SK-N-SH (cell line): ENCODE data around the gene LMO4. TPM values are rescaled to one million over a fixed set of nuclear protein-coding genes. Genes with fewer than 3 reads are reported as not detected.

ENCODE experiments used
- CTCF ChIA-PET: fragments of 300-600, 350-600 bp; formaldehyde crosslinking; extraction: SDS; loops from one replicate; lab custom pipeline; 2021; lab: Yijun Ruan, JAX
- POLR2A ChIA-PET: fragments of 350-600 bp; sonication (Branson Sonifier 250); formaldehyde crosslinking; extraction: SDS; loops from one replicate; lab custom pipeline; 2020; ENCODE audit warnings: antibody characterized with exemption, inconsistent platforms; lab: Yijun Ruan, JAX
- DNase-seq: peaks from one replicate; pipeline ENCODE4 v3.0.0; 2012
- H2AFZ ChIP-seq: fragments of 200-600 bp; sonication (generic); 2 replicates; pipeline ENCODE4 v1.8.1; 2016; ENCODE audit warnings: antibody characterized with exemption, mild to moderate bottlenecking, low read depth
- H3F3A ChIP-seq: fragments of 200-600 bp; sonication (generic); replicated peaks from 2 replicates; pipeline ENCODE3; 2016; ENCODE audit warnings: antibody characterized with exemption, mild to moderate bottlenecking; ENCODE audit not compliant: insufficient read depth
- H3K27ac ChIP-seq, 2 experiments: fragments of 200-500 bp in 1 of 2; fragments of 200-600 bp in 1 of 2; sonication (Bioruptor generic) in 1 of 2; sonication (generic), shearing (Covaris generic) in 1 of 2; 2 replicates each; pipeline versions ENCODE4 v1.5.1 to v1.6.1; 2014 to 2016; ENCODE audit warnings: low read depth in 2 of 2, inconsistent platforms in 1 of 2, low read length in 1 of 2, mild to moderate bottlenecking in 1 of 2, mixed read lengths in 1 of 2
- H3K27me3 ChIP-seq: fragments of 200-600 bp; sonication (generic), shearing (Covaris generic); 2 replicates; pipeline ENCODE4 v1.6.1; 2016; ENCODE audit warnings: mixed run types; ENCODE audit not compliant: insufficient read depth
- H3K36me3 ChIP-seq, 2 experiments: fragments of 200-500 bp in 1 of 2; fragments of 200-600 bp in 1 of 2; sonication (Bioruptor generic) in 1 of 2; sonication (generic) in 1 of 2; replicated peaks in 1 of 2; 2 replicates each; pipeline versions ENCODE3 to v1.5.1; 2014 to 2016; ENCODE audit warnings: low read length in 1 of 2, mild to moderate bottlenecking in 1 of 2; ENCODE audit not compliant: insufficient read depth in 2 of 2, control insufficient read depth in 1 of 2
- H3K4me1 ChIP-seq, 2 experiments: fragments of 200-500 bp in 1 of 2; fragments of 200-600 bp in 1 of 2; sonication (Bioruptor generic) in 1 of 2; sonication (generic), shearing (Covaris generic) in 1 of 2; 2 replicates each; pipeline versions ENCODE4 v1.5.1 to v1.6.1; 2014 to 2016; ENCODE audit warnings: low read depth in 1 of 2, low read length in 1 of 2, mixed run types in 1 of 2; ENCODE audit not compliant: insufficient read depth in 2 of 2, control insufficient read depth in 1 of 2
- H3K4me2 ChIP-seq: fragments of 200-600 bp; sonication (generic), shearing (Covaris generic); 2 replicates; pipeline ENCODE4 v1.6.1; 2017; ENCODE audit warnings: mixed run types
- H3K4me3 ChIP-seq, 2 experiments: fragments of 200-500 bp in 1 of 2; fragments of 200-600 bp in 1 of 2; sonication (Bioruptor generic) in 1 of 2; sonication (generic), shearing (Covaris generic) in 1 of 2; 2 replicates each; pipeline versions ENCODE4 v1.5.1 to v1.8.1; 2014 to 2016; ENCODE audit warnings: low read depth in 2 of 2, inconsistent platforms in 1 of 2, low read length in 1 of 2, mild to moderate bottlenecking in 1 of 2, mixed read lengths in 1 of 2, moderate library complexity in 1 of 2
- H3K79me2 ChIP-seq: fragments of 200-600 bp; sonication (generic); 2 replicates; pipeline ENCODE4 v1.8.1; 2017; ENCODE audit warnings: mild to moderate bottlenecking; ENCODE audit not compliant: insufficient read depth
- H3K9ac ChIP-seq: fragments of 200-600 bp; sonication (generic); 2 replicates; pipeline ENCODE4 v1.6.1; 2017; ENCODE audit warnings: mixed run types
- H3K9me2 ChIP-seq: fragments of 200-600 bp; sonication (generic); 2 replicates; pipeline ENCODE4 v1.6.1; 2017; ENCODE audit warnings: mixed run types
- H3K9me3 ChIP-seq: fragments of 200-600 bp; sonication (generic); 2 replicates; pipeline ENCODE4 v1.6.1; 2017; ENCODE audit warnings: mixed run types, mild to moderate bottlenecking, moderate library complexity
- H4K20me1 ChIP-seq: fragments of 200-600 bp; sonication (generic); 2 replicates; pipeline ENCODE4 v1.6.1; 2017; ENCODE audit warnings: mild to moderate bottlenecking, mixed run types; ENCODE audit not compliant: insufficient read depth
- CHD2 ChIP-seq: fragments of 150-350 bp; IDR thresholded peaks from 2 replicates; pipeline ENCODE4 v1.6.1; 2018; ENCODE audit warnings: low read length; ENCODE audit not compliant: partially characterized antibody
- CTCF ChIP-seq: fragments of 200-600 bp; sonication (generic); IDR thresholded peaks from 2 replicates; pipeline ENCODE4 v1.6.1; 2017; ENCODE audit warnings: antibody characterized with exemption, mild to moderate bottlenecking, moderate library complexity
- EP300 ChIP-seq, 2 experiments: IDR thresholded peaks; 2 replicates each; pipeline versions ENCODE4 v1.4.0 to v1.6.1; 2012; ENCODE audit warnings: borderline replicate concordance in 1 of 2, low read depth in 1 of 2, low read length in 1 of 2
- EZH2phosphoT487 ChIP-seq: fragments of 200-600 bp; sonication (generic); IDR thresholded peaks from 2 replicates; pipeline ENCODE4 v1.6.1; 2017; ENCODE audit warnings: low read depth, mixed run types, mild to moderate bottlenecking, antibody characterized with exemption, moderate library complexity, borderline replicate concordance
- FOSL2 ChIP-seq: IDR thresholded peaks from 2 replicates; pipeline ENCODE4 v1.4.0; 2012; ENCODE audit warnings: low read depth, mild to moderate bottlenecking, moderate library complexity, borderline replicate concordance
- FOXJ3 ChIP-seq: sonication (generic); formaldehyde crosslinking; IDR thresholded peaks from 2 replicates; pipeline ENCODE4 v1.5.1; 2020; ENCODE audit warnings: mild to moderate bottlenecking, missing genetic modification reagents
- GABPA ChIP-seq: IDR thresholded peaks from 2 replicates; pipeline ENCODE4 v1.4.0; 2012; ENCODE audit warnings: low read depth, mild to moderate bottlenecking
- IRF3 ChIP-seq: fragments of 150-350 bp; IDR thresholded peaks from 2 replicates; pipeline ENCODE4 v1.6.1; 2016; ENCODE audit warnings: mild to moderate bottlenecking, low read depth, low read length
- MEF2A ChIP-seq: IDR thresholded peaks from 2 replicates; pipeline ENCODE4 v1.4.0; 2012; ENCODE audit warnings: low read depth, borderline replicate concordance
- MXI1 ChIP-seq: IDR thresholded peaks from 2 replicates; pipeline ENCODE4 v1.6.1; 2012; ENCODE audit warnings: mild to moderate bottlenecking, low read depth, low read length, improper control_type of control experiment
- PBX3 ChIP-seq: IDR thresholded peaks from 2 replicates; pipeline ENCODE4; 2012
- POLR2AphosphoS5 ChIP-seq: IDR thresholded peaks from 2 replicates; pipeline ENCODE4 v1.6.1; 2012; ENCODE audit warnings: low read depth, low read length
- RCOR1 ChIP-seq: fragments of 150-350 bp; IDR thresholded peaks from 2 replicates; pipeline ENCODE4 v1.6.1; 2017; ENCODE audit warnings: antibody characterized with exemption, low read length
- REST ChIP-seq: IDR thresholded peaks from 2 replicates; pipeline ENCODE4 v1.6.1; 2012; ENCODE audit warnings: mild to moderate bottlenecking, low read depth, low read length, moderate library complexity
- SIN3A ChIP-seq: IDR thresholded peaks from 2 replicates; pipeline ENCODE4 v1.6.1; 2012; ENCODE audit warnings: low read depth, mild to moderate bottlenecking, low read length, moderate library complexity, borderline replicate concordance
- USF1 ChIP-seq: IDR thresholded peaks from 2 replicates; pipeline ENCODE4 v1.4.0; 2012; ENCODE audit warnings: low read depth, borderline replicate concordance
- ZBTB33 ChIP-seq: IDR thresholded peaks from 2 replicates; pipeline ENCODE4 v1.4.0; 2012; ENCODE audit warnings: low read depth, borderline replicate concordance
- polyA plus RNA-seq, 3 experiments: library from polyadenylated mRNA; depleted of rRNA; stranded (reverse); fragments of >200 nt; gene quantifications; 2 replicates each; pipeline ENCODE4 v1.2.3, GENCODE V29; 2012

The LMO4 gene
- polyA plus RNA-seq, 1 of the 3 experiments (the other 2 are of a cell fraction): 64.7 TPM

GRCh38 chr1:87370544-87370943, 41.9 kb downstream of the LMO4 start (continued):
- no peak for TF ChIP-seq REST
- TF ChIP-seq CTCF: no peak
- no peak for TF ChIP-seq EZH2phosphoT487
- TF ChIP-seq POLR2AphosphoS5: no peak
- no peak for TF ChIP-seq CHD2
- no peak for TF ChIP-seq SIN3A
- TF ChIP-seq GABPA: no peak
- TF ChIP-seq EP300 (IDR thresholded peaks at IDR 0.05; ENCODE audit: borderline replicate concordance in 1 of 2, low read depth in 1 of 2, low read length in 1 of 2): no peak
- no peak for TF ChIP-seq USF1
- no peak for TF ChIP-seq FOXJ3 (CRISPR knock-in tag)
- no peak for TF ChIP-seq PBX3
- no peak for TF ChIP-seq MXI1
- no peak for TF ChIP-seq FOSL2

GRCh38 chr1:87379306-87379705, 50.6 kb downstream of the LMO4 start:
- Histone ChIP-seq H3K9me2 (no peaks in the 10 kb centered on the region), H3K27me3 (no peaks in the 10 kb centered on the region), H3K27ac (no peak overlapping the region), H3K36me3 (peaks cover 0 to 15% of the 10 kb centered on the region in 2 experiments), H3K9ac (no peak overlapping the region), H3K9me3 (0 out of 2 replicates have a peak, but pooled peaks cover 6% of the 10 kb centered on the region), H3K4me2 (no peak overlapping the region), H4K20me1 (no peaks in the 10 kb centered on the region), H3K4me3 (no peak overlapping the region), H3K79me2 (no peaks in the 10 kb centered on the region), H3K4me1 (no peaks in the 10 kb centered on the region), H3F3A (no peaks in the 10 kb centered on the region), H2AFZ (no peak overlapping the region)
- ChIA-PET POLR2A (no interaction called here), CTCF (no interaction called here)
- DNase-seq: no peak
- TF ChIP-seq REST (no peak), MEF2A (no peak), RCOR1 (no peak), ZBTB33 (no peak), IRF3 (no peak)
